HG02571 (cell line): Measurements from ENCODE around the gene ZNF853.
"Not testable (repeated sequence)": the region's sequence is repeated elsewhere in the genome, so short reads cannot be mapped to it uniquely, and the experiment has no call there.

Experiments
- ATAC-seq: cut with Tn5 transposase; IDR thresholded peaks from one replicate; pipeline ENCODE4 v1.9.1; 2021; ENCODE audit warnings: mild to moderate bottlenecking, moderate library complexity; ENCODE audit not compliant: unreplicated experiment

The ZNF853 gene

DNA sequence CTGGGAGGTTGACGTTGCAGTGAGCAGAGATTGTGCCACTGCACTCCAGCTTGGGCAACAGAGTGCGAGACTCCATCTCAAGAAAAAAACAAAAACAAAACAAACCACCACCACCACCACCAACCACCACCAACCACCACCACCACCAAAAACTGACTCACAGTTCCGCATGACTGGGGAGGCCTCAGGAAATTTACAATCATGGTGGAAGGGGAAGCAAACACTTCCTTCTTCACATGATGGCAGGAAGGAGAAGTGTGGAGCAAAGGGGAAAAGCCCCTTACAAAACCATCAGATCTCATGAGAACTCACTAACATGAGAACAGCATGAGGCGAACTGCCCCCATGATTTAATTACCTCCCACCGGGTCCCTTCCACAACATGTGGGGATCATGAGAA, 19.6 kb downstream of the ZNF853 start:
- not testable (repeated sequence) for ATAC-seq

DNA sequence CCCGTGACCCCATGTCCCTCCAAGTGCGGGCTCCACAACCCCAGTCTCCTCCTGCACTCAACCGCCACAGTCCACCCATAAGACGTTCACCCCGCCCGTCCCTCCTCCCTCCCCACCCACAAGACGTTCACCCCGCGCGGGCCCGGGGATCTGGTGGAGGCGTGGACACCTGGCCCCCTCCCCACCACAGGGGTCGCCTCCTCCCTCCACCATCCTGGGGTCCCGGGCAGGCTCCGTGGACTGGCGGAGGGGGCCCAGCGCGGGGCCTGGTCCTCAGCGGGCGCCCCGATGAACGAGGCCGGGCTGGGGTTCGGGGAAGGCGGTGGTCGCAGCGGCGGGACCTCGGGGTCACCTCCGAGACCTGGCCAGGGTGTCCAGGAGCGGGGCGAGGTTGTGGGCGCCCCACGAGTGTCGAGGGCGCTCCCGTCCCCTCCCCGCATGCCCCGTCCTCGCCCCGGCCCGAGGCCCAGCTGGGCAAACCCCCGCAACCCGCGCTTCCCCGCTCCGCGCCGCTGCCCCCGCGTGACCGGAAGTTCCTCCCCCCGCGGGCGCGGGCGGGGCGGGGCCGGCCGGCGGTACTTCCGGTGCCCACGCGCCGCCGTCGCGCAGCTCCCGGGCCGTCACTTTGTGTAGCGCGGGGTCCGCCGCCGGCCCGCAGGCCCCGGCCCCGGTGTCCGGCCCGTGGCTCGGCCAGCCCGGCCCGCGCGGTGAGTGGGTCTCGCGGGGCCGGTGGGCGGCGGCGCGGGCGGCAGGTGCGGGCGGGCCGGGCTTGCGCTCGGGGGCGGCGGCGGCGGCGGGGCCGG, 21.5 kb downstream of the ZNF853 start, which contains the start of gene ZNF316:
TSS of gene ZNF316 (plus strand) at position 578 of the 803 bp plus-strand sequence. CDS start 5,092 bp downstream, outside the sequence.
- peak; percentile 69 for ATAC-seq

DNA sequence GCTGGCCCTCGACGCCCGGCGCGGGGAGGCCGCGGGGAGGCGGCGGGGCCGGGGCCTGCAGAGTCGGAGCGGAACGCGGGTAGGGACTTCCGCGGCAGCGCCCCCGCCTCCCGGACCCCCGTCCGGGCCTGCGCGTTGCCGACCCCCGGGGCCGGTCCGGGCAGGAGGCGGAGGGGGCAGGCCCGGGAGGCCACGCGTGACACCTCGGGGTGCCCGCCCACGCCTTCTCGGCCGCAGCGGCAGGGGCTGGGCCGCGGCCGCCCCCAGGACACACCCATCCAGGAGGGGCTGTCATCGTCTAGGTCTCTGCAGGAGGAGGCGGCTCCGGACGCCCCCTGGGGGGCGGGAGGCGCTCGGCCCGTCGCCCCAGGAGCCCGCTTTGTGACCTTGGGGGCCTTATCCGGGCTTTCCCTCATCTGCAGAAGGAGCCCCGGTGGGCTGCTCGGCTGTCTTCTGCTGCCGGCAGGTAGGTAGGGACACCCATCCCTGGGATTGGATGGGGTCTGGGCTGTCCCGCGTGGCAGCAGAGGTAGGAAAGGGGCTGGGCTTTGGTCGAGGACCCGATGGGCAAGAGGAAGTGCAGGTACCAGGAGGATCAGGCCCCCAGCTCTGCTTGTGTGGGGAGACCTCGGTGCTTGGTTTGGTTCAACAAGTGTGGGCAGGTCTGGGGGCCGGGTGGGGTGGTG, 22.3 kb downstream of the ZNF853 start:
- ATAC-seq: peak; percentile 67

- ATAC-seq: no peak
Measured at GRCh38 chr7:6639032-6639431, 23.6 kb downstream of the ZNF853 start.

DNA sequence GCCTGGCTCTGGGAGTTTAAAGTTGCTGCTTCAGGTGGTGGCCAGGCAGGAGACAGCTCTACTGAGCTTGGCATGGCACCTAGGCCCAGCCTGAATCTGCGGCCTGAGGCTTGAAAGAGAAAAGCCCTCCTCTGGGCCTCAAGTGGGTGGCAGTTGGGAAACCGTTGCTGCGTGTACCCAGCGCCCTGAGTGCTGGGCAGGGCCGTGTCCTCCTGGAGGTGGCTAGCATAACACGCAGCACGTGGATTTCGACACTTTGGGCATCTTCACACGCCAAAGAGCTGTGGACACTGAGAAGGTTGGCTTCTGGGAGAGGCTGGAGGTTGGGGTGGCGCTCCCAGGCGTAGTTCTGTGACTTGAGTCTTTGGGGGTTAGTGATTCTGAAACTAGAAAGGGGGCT, 24.2 kb downstream of the ZNF853 start:
- no peak for ATAC-seq

DNA sequence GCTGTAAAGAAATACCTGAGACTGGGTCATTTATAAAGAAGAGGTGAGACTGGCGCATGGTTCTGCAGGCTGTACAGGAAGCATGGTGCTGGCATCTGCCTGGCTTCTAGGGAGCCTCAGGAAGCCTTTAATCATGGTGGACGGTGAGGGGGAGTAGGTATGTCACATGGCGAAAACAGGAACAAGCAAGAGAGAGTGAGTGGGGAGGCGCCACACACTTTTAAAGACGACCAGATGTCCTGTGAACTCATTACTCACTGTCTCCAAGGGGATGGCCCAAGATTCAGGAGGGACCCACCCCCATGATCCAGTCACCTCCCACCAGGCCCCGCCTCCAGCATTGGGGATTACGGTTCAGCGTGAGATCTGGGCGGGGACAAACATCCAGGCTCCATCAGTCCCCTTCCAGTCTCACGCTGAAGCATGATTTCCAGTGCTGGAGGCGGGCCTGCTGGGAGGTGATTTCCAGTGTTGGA, 24.9 kb downstream of the ZNF853 start:
- ATAC-seq: no peak

- ATAC-seq: no peak
Measured at GRCh38 chr7:6641305-6642035, 26.1 kb downstream of the ZNF853 start.

GRCh38 chr7:6642239-6642839, 26.9 kb downstream of the ZNF853 start:
- no peak for ATAC-seq

DNA sequence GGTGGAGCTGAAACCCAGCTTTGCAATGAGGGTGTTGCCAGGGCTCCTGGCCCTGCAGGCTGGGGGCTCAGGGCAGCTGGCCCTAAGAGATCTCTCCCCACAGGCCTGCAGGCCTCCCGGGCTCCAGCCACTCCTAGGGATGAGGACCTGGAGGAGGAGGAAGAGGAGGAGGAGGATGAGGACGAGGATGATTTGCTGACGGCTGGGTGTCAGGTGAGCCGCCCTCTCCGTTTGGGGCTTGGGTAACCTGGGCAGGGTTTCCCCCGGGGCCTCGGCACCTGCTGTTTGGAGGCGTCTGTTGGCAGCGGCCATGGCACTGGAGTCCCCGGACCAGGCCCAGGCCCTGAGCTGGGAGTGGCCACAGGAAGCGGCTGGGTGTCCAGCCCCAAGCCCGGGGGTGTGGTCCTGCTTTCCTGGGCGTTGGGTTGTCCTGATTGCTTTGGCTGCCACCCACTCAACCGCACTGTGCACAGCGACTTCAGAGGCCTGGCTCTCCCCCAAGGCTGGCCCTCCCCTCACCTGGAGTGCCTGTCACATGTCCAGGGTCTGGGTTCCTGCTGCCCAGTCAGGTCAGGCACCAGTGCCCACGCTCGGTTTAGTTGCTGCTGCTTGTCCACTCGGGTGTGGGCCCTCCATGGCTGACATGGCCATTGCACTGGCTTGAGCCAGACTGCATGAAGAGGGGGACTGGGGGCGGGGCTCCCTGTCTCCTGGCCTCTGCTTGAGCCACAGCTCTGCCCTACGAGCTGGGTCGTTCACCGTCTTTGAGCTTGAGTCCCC, 27.6 kb downstream of the ZNF853 start:
- no peak for ATAC-seq

DNA sequence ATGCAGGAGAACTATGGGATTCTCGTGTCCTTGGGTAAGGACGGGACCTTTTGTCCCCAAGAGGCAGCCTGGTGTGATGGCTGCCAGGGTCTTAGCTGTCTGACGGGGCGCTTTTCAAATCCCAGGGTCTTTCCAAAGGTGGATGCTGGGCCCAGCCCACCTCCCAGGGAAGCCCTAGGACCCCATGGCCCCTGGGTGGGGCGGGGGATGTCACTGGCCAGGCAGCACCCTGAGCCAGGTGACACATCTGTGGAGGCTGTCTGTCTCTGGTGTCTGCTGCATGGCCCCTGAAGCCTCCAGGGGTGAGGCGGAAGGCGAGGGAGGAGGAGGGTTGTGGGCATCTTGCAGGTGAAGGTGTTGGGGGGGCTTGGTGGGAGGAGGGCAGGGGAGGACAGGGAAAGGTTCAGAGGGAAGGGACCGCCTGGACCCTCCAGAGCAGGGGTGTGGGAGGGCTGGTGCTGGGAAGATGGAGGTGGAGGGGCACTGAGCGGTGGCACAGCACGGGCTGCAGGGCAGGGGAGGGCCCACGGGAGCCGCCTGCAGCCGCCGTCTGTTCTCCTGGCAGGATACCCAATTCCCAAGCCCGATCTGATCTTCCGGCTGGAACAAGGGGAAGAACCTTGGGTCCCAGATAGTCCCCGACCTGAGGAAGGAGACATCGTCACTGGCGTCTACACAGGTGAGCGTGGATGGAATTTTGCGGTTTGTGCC, 28.7 kb downstream of the ZNF853 start:
- ATAC-seq: no peak

DNA sequence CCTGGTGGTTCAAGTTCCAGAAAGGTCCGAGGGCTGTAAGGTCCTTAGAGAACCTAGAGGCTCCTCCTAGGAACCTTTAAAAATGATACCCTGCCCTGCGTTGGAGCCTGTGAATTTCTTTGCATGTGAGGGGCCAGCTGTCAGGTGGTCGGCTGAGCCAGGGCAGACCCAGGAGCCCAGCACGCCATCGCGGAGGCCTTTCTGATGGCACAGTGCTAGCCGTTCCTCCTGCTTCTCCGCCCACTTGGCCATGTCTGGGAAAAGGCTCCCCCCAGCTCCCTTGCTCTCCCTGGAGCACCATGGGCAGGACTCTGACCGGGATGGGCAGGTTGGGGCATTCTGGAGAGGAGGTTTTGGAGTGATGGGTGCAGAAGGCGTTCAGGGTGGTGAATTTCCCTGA, 29.3 kb downstream of the ZNF853 start:
- ATAC-seq: no peak

GRCh38 chr7:6646465-6646864, 31.1 kb downstream of the ZNF853 start:
- no peak for ATAC-seq

DNA sequence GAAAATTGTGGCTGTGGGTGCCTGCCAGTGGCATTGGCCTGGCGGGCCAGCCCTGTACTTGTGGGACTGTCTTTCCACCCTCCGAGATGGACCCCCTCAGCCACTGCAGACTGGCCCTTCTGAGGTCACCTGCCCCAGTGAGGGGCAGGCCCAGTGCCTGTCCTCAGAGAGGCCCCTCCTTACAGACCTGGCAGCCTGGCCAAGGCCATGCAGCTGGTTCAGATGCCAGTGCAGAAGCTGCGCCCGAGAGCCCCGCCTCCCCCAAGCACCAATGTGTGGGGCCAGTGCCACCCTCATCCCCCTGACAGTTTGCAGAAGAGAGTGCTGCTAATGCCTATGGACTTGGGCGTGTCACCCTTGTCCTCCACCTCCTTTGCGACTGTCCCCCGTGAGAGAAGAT, 31.7 kb downstream of the ZNF853 start:
- no peak for ATAC-seq

GRCh38 chr7:6647541-6647940, 32.1 kb downstream of the ZNF853 start:
- ATAC-seq: no peak

DNA sequence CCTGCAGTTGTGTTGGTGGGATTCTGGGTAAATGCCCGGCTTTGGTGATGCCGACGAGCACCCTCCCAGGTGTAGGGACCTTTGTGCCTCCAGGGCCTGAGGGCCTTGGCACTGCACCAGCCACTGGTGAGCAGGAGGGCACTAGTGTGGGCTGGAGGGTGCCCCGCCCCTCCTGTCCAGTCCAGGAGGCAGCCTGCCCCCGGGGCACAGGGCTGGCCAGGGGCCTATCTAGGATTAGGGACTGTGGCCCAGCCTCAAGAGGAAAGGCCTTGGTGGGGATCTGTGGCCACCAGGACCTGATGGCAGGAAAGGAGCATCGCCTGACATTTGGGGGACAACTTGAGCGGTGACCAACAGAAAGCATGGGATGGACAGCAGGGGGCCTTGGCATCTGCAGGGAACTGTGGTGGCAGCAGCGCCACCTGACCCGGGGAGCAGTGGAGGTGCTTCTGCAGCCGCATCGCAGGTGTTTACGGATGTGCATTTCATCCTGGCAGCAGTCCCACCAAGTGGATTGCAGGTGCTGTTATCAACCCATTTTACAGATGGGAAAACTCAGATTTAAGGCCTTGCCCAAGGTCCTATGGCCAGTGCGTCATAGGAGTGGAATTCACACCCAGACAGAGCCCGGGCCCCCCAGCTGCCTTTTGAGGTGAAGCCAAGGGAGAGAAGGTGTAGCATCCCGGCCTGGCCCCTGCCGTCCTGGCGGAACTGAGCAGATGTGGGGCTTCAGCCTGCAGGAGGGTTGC, 32.8 kb downstream of the ZNF853 start:
- ATAC-seq: no peak

GRCh38 chr7:6648815-6649104, 33.4 kb downstream of the ZNF853 start:
- no peak for ATAC-seq

- ATAC-seq: no peak
Measured at GRCh38 chr7:6649241-6649961, 34.0 kb downstream of the ZNF853 start.

- no peak for ATAC-seq
Measured at GRCh38 chr7:6650086-6650485, 34.7 kb downstream of the ZNF853 start.
